ENCODE results near the gene TMEM185A. TPM values are rescaled to one million over a fixed set of nuclear protein-coding genes. Genes with fewer than 3 reads are reported as not detected.
"Not testable (repeated sequence)": the region's sequence is repeated elsewhere in the genome, so short reads cannot be mapped to it uniquely, and the experiment has no call there.

TMEM185A gene
- total RNA-seq, 2 donors from 2014 or later, result 12.5 to 18.8 TPM

DNA sequence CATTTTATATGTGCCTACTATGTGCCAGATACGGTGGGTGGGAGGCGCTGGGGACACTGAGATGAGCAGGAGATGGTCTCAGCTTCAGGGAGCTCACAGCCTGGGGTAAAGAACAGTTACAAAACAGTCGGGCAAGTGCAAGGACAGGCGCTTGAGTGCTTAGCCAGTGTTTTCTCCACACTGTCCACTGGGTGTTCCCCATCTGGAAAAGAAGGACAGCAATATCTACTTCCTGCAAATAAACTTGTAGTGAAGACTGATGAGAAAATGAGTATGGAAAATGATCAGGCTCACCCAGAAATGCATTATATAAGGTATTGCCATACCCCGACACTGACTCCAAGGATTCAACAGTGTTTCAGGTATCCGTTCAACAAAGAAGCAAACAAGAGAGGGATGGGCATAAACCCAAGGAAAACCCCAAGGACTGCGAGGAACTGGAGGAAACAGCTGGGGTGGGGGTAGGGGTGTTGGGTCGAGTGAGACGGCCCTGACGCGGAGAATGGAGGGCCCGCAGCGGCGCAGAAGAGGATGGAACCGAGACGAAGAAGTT is 835 bp downstream of the TMEM185A start:
- Histone ChIP-seq H3K27ac (peak overlapping the region; percentile 57), H3K36me3 (no peaks in the 10 kb centered on the region), H3K4me1 (no peaks in the 10 kb centered on the region), H3K27me3 (no peaks in the 10 kb centered on the region), H3K9ac (ENCODE audit: low read depth in 2 of 2, low read length in 2 of 2) (peak overlapping the region; percentile 58 to 64), H3K9me3 (no peaks in the 10 kb centered on the region), H3K4me3 (peak overlapping the region; percentile 73)
- TF ChIP-seq CTCF (IDR thresholded peaks at IDR 0.05), result no peak
- intact Hi-C loops (cut with DNase I), result loop anchor here (10.0 kb wide), 1 partner anchor 116 kb away; no protein-coding TSS in a partner anchor
- no peak for DNase-seq

DNA sequence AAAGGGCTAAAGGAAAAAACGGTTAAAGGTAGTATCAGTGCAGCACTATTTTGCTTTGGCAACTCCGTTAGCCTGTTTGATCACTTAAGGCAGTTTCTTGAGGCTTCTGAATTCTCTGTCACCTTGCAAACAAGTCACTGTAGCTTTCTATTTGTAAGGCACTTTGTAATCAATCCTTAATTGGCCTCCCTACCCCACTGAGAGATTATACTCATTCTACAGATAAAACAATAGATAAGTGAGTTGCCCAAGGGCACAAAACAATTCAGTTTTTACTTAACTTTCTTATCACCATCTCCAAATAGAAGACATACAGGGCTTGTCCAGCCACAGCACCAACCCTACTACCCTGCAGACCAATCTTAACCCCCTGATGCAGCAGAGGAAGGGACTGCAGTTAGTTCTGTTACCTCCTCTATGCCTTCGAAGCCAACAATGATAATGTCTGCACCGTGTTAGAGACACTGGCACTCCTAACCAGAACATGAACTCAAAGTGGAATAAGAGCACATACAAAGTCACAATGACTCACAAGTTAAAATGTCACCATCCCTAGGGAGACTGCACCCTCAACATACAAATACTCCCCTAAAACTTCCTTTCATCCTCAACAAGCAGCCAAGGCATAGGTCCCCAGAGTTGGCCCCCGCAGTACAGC is 1.7 kb downstream of the TMEM185A start:
- no peak for TF ChIP-seq CTCF (IDR thresholded peaks at IDR 0.05)
- intact Hi-C loops (cut with DNase I), result loop anchor here (10.0 kb wide), 1 partner anchor 115 kb away; no protein-coding TSS in a partner anchor
- no peaks in the 10 kb centered on the region for H3K36me3 ChIP-seq
- H3K9ac ChIP-seq (ENCODE audit: low read depth in 2 of 2, low read length in 2 of 2), result no peak overlapping the region
- H3K27ac ChIP-seq, result no peak overlapping the region
- no peaks in the 10 kb centered on the region for H3K27me3 ChIP-seq
- H3K9me3 ChIP-seq, result no peaks in the 10 kb centered on the region
- no peaks in the 10 kb centered on the region for H3K4me1 ChIP-seq
- H3K4me3 ChIP-seq, result no peak overlapping the region
- no peak for DNase-seq

DNA sequence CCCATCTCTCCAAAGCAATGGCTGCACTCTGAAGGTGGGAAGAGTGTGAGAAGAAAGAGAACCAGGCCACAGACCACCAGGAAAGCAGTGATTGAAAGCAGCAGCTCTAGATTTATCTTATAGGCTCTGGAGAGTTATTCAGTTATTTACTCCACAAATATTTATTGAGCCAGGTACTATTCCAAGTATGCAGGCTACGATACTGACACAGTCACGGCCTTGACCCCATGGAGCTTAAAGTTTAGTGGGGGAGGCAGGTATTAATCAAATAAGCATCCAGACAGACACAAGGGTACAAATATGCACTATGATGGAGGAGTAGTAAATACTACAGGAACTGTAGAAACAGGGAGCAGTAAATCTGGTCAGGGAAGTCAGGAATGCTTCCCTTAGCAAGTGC is 2.8 kb downstream of the TMEM185A start:
- Histone ChIP-seq H3K27ac (no peak overlapping the region), H3K9me3 (no peaks in the 10 kb centered on the region), H3K4me3 (no peak overlapping the region), H3K4me1 (no peaks in the 10 kb centered on the region), H3K36me3 (no peaks in the 10 kb centered on the region), H3K27me3 (no peaks in the 10 kb centered on the region), H3K9ac (ENCODE audit: low read depth in 2 of 2, low read length in 2 of 2) (no peak overlapping the region)
- TF ChIP-seq CTCF (IDR thresholded peaks at IDR 0.05), result no peak
- intact Hi-C loops (cut with DNase I), result no loop called here
- DNase-seq, result no peak

GRCh38 chrX:149628280-149628679 is 3.3 kb downstream of the TMEM185A start:
- Histone ChIP-seq H3K9ac (ENCODE audit: low read depth in 2 of 2, low read length in 2 of 2) (no peak overlapping the region), H3K36me3 (no peaks in the 10 kb centered on the region), H3K9me3 (no peaks in the 10 kb centered on the region), H3K27me3 (no peaks in the 10 kb centered on the region), H3K27ac (no peak overlapping the region), H3K4me3 (no peak overlapping the region), H3K4me1 (no peaks in the 10 kb centered on the region)
- no peak for TF ChIP-seq CTCF (IDR thresholded peaks at IDR 0.05)
- intact Hi-C loops (cut with DNase I), result no loop called here
- DNase-seq, result no peak

- H3K9ac ChIP-seq (ENCODE audit: low read depth in 2 of 2, low read length in 2 of 2); H3K36me3 ChIP-seq; intact Hi-C loops (cut with DNase I); H3K9me3 ChIP-seq; H3K4me3 ChIP-seq; H3K4me1 ChIP-seq; H3K27me3 ChIP-seq; DNase-seq; H3K27ac ChIP-seq: not testable (repeated sequence)
Measured at GRCh38 chrX:149626829-149627228, 4.8 kb downstream of the TMEM185A start.

DNA sequence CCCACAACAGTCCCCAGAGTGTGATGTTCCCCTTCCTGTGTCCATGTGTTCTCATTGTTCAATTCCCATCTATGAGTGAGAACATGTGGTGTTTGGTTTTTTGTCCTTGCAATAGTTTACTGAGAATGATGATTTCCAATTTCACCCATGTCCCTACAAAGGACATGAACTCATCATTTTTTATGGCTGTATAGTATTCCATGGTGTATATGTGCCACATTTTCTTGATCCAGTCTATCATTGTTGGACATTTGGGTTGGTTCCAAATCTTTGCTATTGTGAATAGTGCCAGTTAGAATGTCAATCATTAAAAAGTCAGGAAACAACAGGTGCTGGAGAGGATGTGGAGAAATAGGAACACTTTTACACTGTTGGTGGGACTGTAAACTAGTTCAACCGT is 11.9 kb downstream of the TMEM185A start:
- not testable (repeated sequence) for H3K9me3 ChIP-seq; DNase-seq; H3K9ac ChIP-seq (ENCODE audit: low read depth in 2 of 2, low read length in 2 of 2); H3K27me3 ChIP-seq; H3K4me3 ChIP-seq; H3K27ac ChIP-seq; H3K36me3 ChIP-seq; H3K4me1 ChIP-seq
- intact Hi-C loops (cut with DNase I), result loop anchor here (5.0 kb wide), 1 partner anchor 47 kb away; no protein-coding TSS in a partner anchor

Data from colonic mucosa (tissue), 4 donors.